Tibial nerve (tissue), 4 donors: Measurements from ENCODE around the gene CLHC1. TPM values are rescaled to one million over a fixed set of nuclear protein-coding genes. Genes with fewer than 3 reads are reported as not detected.

Experiments used
- DNase-seq, 2 donors: peaks; one replicate each; pipeline ENCODE4 v3.0.0-alpha.2; 2019; ENCODE audit warnings: low spot score in 2 of 2
- H3K27ac ChIP-seq, 4 donors: fragments of 200-600 bp; sonication (generic) in 3 of 4; one replicate each; pipeline ENCODE4 v1.5.1; 2017 to 2019; ENCODE audit warnings: mild to moderate bottlenecking in 1 of 4
- H3K27me3 ChIP-seq, 2 donors: fragments of 200-600 bp; sonication (generic) in 1 of 2; one replicate each; pipeline versions ENCODE4 v1.5.1 to v1.6.0; 2017 to 2019
- H3K36me3 ChIP-seq, 3 donors: fragments of 200-600 bp; sonication (generic); one replicate each; pipeline ENCODE4 v1.5.1; 2018 to 2019
- H3K4me1 ChIP-seq, 4 donors: fragments of 200-600 bp; sonication (generic) in 3 of 4; one replicate each; pipeline ENCODE4 v1.5.1; 2017 to 2019
- H3K4me3 ChIP-seq, 4 donors: fragments of 200-600 bp; sonication (generic) in 3 of 4; one replicate each; pipeline ENCODE4 v1.5.1; 2017 to 2019; ENCODE audit warnings: mild to moderate bottlenecking in 1 of 4, moderate library complexity in 1 of 4
- H3K9me3 ChIP-seq, 4 donors: fragments of 200-600 bp; sonication (generic) in 3 of 4; one replicate each; pipeline ENCODE4 v1.5.1; 2017 to 2019
- CTCF ChIP-seq, 5 experiments: fragments of 200-600 bp in 3 of 5; fragments of 450-650 bp in 2 of 5; sonication (generic) in 3 of 5; IDR thresholded peaks; one replicate each; pipeline ENCODE4 v1.5.1; 2016 to 2019; ENCODE audit warnings: antibody characterized with exemption in 5 of 5, mild to moderate bottlenecking in 3 of 5, moderate library complexity in 2 of 5
- EP300 ChIP-seq, 2 donors: sonication (generic); formaldehyde crosslinking; IDR thresholded peaks; one replicate each; pipeline ENCODE4 v1.6.1; 2017; ENCODE audit warnings: antibody characterized with exemption in 2 of 2, mild to moderate bottlenecking in 1 of 2
- POLR2A ChIP-seq, 2 donors: fragments of 450-650 bp; IDR thresholded peaks; one replicate each; pipeline ENCODE4 v1.6.1; 2017; ENCODE audit warnings: antibody characterized with exemption in 2 of 2, mild to moderate bottlenecking in 2 of 2, moderate library complexity in 2 of 2
- WGBS, 2 donors: methylation state at CpG; one replicate each; pipeline ENCODE4 v1.1.5; 2018; 5-methylcytosine and 5-hydroxymethylcytosine counted together
- total RNA-seq, 4 donors: library from RNA; depleted of rRNA; stranded (reverse); fragments of >200 nt; gene quantifications; one replicate each; pipeline ENCODE4 v1.1.0, GENCODE V29; 2016

CLHC1 gene
- total RNA-seq, 4 donors from 2014 or later, result 1.7 to 15.6 (median 9.9) TPM

- Histone ChIP-seq H3K4me1 (peaks cover 0 to 8% (median 3%) of the 10 kb centered on the region in 4 donors), H3K36me3 (peaks cover 0 to 6% (median 0%) of the 10 kb centered on the region in 3 donors), H3K27ac (no peak overlapping the region), H3K9me3 (no peaks in the 10 kb centered on the region), H3K4me3 (no peak overlapping the region), H3K27me3 (no peaks in the 10 kb centered on the region)
- DNase-seq, result no peak
- no peak for TF ChIP-seq CTCF (IDR thresholded peaks at IDR 0.05)
- no peak for TF ChIP-seq EP300 (IDR thresholded peaks at IDR 0.05)
- no peak for TF ChIP-seq POLR2A (IDR thresholded peaks at IDR 0.05)
- WGBS, 2 donors, result 89% methylated on average over 19 of the region's 19 CpGs
Measured at GRCh38 chr2:55225481-55226020, 6.5 kb downstream of the CLHC1 start.

DNA sequence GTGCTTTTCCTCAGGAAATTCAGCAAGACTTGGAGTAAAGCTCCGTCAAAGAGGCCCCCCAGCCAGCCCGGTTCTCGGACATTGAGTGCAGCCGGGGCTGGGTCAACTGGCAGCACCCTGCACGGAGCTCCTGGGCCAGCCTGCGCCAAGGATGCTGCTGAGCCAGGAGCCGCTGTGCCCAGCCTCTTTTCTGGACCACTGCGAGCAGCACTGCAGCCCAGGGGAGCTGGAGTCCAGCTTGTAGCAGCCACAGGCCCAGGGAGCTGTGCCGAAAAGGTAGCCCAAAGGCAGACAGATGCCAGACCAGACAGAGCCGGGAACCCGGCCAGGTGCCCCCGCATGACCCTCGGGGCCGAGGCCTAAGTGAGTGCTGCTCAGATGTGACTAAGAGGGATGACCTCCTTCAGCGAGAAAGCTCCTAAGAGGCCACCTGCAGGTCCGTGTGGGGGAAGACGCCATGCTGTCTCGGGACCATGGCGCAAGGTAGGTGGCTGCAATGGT, 7.3 kb downstream of the CLHC1 start:
- no peaks in the 10 kb centered on the region for H3K9me3 ChIP-seq
- DNase-seq, result no peak
- peaks cover 0 to 8% (median 3%) of the 10 kb centered on the region in 4 donors for H3K4me1 ChIP-seq
- TF ChIP-seq EP300 (IDR thresholded peaks at IDR 0.05) (no peak), CTCF (IDR thresholded peaks at IDR 0.05) (no peak), POLR2A (IDR thresholded peaks at IDR 0.05) (no peak)
- no peak overlapping the region for H3K4me3 ChIP-seq
- peaks cover 0 to 4% (median 0%) of the 10 kb centered on the region in 3 donors for H3K36me3 ChIP-seq
- peak overlapping the region in 1 of 4 donors; percentile 97 for H3K27ac ChIP-seq
- 80 to 84% methylated on average over 18 to 19 of the region's 19 CpGs for WGBS, 2 donors
- H3K27me3 ChIP-seq, result no peaks in the 10 kb centered on the region

DNA sequence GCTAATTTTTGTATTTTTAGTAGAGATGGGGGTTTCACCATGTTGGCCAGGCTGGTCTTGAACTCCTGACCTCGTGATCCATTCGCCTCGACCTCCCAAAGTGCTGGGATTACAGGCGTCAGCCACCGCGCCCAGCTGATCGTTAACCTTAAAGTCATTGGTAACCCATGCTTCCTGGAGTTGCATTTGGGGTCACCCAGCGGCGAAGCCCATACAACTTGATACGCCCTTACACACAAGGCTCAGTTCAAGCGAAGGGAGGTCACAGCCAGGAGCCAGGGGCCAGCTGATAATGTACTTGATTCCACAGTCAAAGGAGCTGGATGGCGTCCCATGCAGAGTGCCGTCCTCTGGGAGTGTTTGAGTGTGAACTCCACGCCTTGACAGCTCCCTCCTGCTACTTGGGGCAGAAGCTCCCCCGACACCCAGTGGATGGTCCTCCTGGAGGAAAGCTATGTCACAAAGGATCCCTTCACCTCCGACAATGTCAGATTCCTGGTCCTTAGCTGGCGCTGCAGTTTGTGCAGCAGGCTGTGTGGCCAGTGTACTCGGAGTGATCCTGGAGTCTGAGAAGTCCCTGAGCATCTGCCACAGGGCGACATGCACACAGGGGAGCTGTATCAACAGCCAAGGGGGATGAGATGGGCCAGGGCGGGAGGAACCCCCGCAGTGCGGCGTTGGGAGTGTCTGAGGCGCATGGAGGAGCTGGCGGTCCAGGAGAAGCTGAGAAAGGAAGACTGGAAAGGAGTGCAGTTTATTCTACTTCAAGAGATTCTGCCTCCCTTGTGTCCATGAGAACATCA, 7.9 kb downstream of the CLHC1 start:
- 85 to 89% methylated on average over 25 of the region's 25 CpGs for WGBS, 2 donors
- H3K4me3 ChIP-seq, result peak overlapping the region in 3 of 4 donors; percentile 65 to 88 (median 86)

GRCh38 chr2:55213822-55214221, 18.3 kb downstream of the CLHC1 start:
- no peaks in the 10 kb centered on the region for H3K9me3 ChIP-seq
- H3K36me3 ChIP-seq, result peaks cover 0 to 4% (median 0%) of the 10 kb centered on the region in 3 donors
- no peak overlapping the region for H3K27ac ChIP-seq
- no peak overlapping the region for H3K4me3 ChIP-seq
- H3K4me1 ChIP-seq, result no peaks in the 10 kb centered on the region
- TF ChIP-seq POLR2A (IDR thresholded peaks at IDR 0.05) (no peak), EP300 (IDR thresholded peaks at IDR 0.05) (no peak), CTCF (IDR thresholded peaks at IDR 0.05) (no peak)
- no peak for DNase-seq
- no peaks in the 10 kb centered on the region for H3K27me3 ChIP-seq

More for the DNA sequence above, 7.9 kb downstream of the CLHC1 start:
- Histone ChIP-seq H3K27ac (peak overlapping the region; percentile 86 to 97 (median 95)), H3K4me1 (peaks cover 0 to 8% (median 3%) of the 10 kb centered on the region in 4 donors), H3K9me3 (no peaks in the 10 kb centered on the region), H3K36me3 (no peaks in the 10 kb centered on the region), H3K27me3 (no peaks in the 10 kb centered on the region)
- no peak for TF ChIP-seq POLR2A (IDR thresholded peaks at IDR 0.05)
- TF ChIP-seq CTCF (IDR thresholded peaks at IDR 0.05), result no peak
- no peak for TF ChIP-seq EP300 (IDR thresholded peaks at IDR 0.05)
- no peak for DNase-seq

DNA sequence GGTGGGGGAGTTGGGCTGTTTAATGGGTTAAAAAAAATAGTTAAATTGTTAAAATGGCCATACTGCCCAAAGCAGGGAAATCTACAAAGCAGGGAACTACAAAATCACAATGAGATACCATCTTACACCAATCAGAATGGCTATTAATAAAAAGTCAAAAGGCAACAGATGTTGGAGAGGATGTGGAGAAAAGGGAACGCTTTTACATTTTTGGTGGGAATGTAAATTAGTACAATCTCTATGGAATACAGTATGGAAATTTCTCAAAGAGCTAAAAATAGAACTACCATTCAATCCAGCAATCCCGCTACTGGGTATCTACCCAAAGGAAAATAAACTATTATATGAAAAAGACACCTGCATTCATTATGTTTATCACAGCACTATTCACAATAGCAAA, 27.1 kb downstream of the CLHC1 start:
- 90 to 92% methylated on average over 2 of the region's 2 CpGs for WGBS, 2 donors
- DNase-seq, result no peak
- peaks cover 0 to 52% (median 0%) of the 10 kb centered on the region in 3 donors for H3K36me3 ChIP-seq
- no peaks in the 10 kb centered on the region for H3K27me3 ChIP-seq
- no peak overlapping the region for H3K27ac ChIP-seq
- H3K4me1 ChIP-seq, result no peaks in the 10 kb centered on the region
- TF ChIP-seq EP300 (IDR thresholded peaks at IDR 0.05) (no peak), POLR2A (IDR thresholded peaks at IDR 0.05) (no peak), CTCF (IDR thresholded peaks at IDR 0.05) (no peak)
- peaks cover 0 to 22% (median 1%) of the 10 kb centered on the region in 4 donors for H3K9me3 ChIP-seq
- H3K4me3 ChIP-seq, result no peak overlapping the region
